NOMO-1 (cell line): ENCODE measurements around the gene PLA2G1B.

Experiments used
- DNase-seq, 2 experiments: peaks; one replicate each; lab custom pipeline; 2025; ENCODE audit not compliant: unreplicated experiment in 2 of 2; lab: John Stamatoyannopoulos, UW

PLA2G1B gene

DNA sequence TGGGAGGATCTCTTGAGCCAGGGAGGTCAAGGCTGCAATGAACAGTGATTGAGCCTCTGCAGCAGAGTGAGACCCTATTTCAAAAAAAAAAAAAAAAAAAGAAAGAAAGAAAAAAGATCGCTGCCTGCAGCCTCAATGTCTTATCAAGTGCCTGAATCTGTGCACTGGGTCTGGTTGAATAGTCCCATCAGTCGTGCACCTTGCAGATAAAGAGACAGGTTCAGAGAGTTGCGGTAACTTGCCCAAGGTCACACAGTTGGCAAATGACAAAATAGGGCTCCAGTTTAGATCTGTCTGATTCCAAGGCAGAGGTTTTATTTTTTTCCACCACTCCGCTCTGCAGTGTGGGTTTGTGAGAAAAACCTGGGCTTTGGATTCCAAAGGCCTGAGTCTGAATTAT, 649 bp upstream of the PLA2G1B start:
- no peak for DNase-seq

DNA sequence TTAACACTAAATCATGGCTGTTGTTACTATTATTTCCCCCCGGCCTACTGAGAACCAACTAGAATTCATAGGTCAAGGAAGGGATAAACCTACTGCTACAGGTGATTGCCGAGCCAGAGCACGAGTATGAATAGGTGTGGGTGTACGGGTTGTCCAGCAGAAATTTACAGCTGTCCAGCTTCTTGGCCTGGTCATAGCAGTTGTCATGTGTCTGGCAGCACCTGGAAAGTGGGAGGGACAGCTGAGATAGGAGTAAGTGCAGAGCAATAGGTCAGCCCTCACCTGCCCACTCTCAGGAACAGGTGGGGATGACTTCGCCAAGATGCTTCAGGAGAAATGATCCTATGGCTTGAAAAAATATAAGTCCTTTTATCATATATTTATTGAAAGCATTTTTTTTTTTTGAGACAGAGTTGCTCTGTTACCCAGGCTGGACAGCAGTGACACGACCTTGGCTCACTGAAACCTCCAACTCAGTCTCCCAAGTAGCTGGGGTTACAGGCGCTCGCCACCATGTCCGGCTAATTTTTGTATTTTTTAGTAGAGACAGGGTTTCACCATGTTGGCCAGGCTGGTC, 2.6 kb downstream of the PLA2G1B start:
- DNase-seq, result no peak

GRCh38 chr12:120323772-120324171, 3.8 kb downstream of the PLA2G1B start:
- no peak for DNase-seq

- no peak for DNase-seq
Observed at GRCh38 chr12:120321382-120322202, 6.0 kb downstream of the PLA2G1B start.

GRCh38 chr12:120317224-120318105, 10.1 kb downstream of the PLA2G1B start:
- peak; percentile 98 to 99 for DNase-seq

DNA sequence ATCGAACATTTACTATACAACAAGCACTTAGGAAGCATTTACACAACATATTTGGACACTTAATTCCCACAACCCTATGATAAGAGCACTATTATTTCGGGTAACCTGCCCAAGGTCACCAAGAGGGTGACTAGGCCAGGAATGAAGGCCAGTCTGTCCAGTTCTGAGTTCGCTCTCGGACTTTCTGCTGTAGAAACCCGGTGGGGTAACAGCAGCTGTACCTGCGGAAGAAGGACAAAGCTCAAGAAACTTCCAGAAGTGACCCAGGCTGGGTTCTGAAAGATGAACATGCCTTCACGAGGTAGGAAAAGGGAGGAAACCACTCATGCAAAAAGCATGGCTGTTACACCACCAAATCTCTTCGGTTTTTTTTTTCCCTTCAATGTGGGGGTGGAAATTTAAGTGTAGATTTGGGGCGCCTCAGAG, 10.8 kb downstream of the PLA2G1B start:
- peak in 1 of 2 experiments; percentile 44 for DNase-seq

DNA sequence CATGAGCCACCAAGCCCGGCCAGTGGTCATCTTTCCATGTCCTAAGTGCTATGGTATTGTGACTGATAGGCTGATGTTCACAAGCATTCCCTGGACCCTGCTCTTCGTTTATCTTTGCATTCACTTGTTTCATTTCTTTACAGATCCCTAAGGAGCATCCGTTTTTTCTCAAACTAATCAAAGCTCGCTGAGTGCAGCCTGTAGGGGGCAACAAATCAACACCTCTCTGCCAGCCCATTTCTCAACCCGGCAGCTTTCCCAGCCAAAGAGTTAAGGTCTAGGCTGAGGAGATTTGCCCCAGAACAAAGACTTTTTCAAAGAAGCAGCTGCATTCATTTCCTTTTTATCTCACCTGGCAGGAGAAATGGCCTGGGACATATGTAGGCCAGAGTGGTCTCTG, 13.4 kb downstream of the PLA2G1B start:
- no peak for DNase-seq

- DNase-seq, result peak; percentile 89 to 96
Observed at GRCh38 chr12:120301962-120302815, 25.4 kb downstream of the PLA2G1B start, which contains the start of gene SIRT4. SIRT4 (plus strand) TSS chr12:120302321; CDS start chr12:120303562, 1,241 bp downstream.

DNA sequence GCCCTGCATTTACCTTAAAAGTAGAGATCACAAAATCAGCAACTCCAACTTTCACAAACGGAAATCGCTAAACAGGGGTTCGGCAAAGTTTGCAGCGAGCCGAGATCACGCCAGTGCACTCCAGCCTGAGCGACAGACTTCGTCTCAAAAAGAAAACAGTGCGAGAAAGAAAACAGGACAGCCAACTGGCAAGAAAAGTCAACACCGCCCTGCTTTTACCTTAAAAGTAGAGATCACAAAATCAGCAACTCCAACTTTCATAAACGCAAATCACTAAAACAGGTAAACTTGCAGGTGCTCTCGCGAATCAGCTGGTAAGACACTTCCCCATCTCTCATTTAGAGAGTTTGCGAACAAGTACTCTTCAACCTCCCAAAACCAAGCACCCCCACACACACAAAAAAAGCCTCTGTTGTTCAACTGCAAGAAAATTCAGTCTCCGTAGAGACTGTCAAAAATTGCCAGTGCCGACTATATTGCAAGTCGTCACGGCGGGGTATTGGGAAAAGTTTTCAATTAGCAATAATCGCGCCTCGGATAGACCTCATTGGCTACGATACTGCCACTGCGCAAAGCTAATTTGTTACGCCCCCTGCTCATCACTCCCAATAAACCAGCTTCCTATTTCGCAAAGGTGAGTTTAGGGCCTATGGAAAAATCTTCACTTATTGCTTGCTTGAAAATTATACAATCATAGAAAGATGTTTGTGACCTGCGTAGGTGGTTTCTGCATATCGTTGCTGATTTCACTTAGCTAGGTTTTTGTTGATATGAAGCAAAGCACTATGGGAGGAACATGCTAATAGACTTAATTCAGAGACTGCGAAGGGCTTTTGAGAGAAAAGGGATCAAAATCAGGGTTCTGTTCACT, 34.7 kb downstream of the PLA2G1B start, which contains the start of gene RNU4-1:
Gene RNU4-1 (minus strand): TSS at position 577 of the 871 bp plus-strand sequence.
- DNase-seq, result peak; percentile 91 to 95

- no peak for DNase-seq
Observed at GRCh38 chr12:120292411-120292660, 35.2 kb downstream of the PLA2G1B start.

- peak; percentile 12 to 44 for DNase-seq
Observed at GRCh38 chr12:120290609-120291305, 36.8 kb downstream of the PLA2G1B start.

GRCh38 chr12:120287491-120287890, 40.1 kb downstream of the PLA2G1B start:
- no peak for DNase-seq

GRCh38 chr12:120286768-120287490, 40.6 kb downstream of the PLA2G1B start:
- DNase-seq, result no peak

GRCh38 chr12:120284381-120284780, 43.2 kb downstream of the PLA2G1B start:
- DNase-seq, result no peak

DNA sequence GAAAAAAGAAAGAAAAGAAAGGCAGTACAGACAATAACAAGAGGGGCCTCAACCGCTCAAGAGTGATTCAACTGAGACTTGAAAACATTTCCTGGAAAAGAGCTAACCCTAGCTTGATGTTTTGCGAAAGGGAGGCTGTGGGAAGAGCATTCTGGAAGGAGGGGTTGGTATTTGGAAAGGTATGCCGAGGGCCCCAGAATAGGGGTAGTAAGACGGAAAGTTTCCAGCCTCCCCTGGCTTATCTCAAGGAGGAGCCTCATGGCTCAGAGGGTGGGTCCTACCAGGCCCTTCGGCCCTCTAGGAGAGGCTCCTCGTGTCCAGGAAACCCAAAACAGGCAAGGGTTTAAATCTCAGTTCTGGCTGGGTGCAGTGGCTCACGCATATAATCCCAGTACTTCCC, 44.3 kb downstream of the PLA2G1B start:
- DNase-seq, result no peak

GRCh38 chr12:120278137-120279069, 49.2 kb downstream of the PLA2G1B start:
- no peak for DNase-seq

DNA sequence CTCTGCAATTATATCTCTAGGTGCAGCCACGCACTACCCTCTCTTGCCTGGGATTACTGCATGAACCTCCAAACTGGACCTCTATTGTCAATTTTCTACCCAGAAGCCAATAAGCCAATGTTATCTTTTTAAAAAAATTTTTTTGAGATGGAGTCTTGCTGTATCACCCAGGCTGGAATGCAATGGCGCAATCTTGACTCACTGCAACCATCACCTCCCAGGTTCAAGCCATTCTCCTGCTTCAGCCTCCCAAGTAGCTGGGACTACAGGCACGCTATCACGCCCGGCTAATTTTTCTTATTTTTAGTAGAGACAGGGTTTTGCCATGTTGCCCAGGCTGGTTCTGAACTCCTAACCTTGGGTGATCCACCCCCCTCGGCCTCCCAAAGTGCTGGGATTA, 50.8 kb downstream of the PLA2G1B start:
- no peak for DNase-seq
